GM19395 (cell line): ENCODE measurements around the gene CCDC116.
"Not testable (repeated sequence)": the region's sequence is repeated elsewhere in the genome, so short reads cannot be mapped to it uniquely, and the experiment has no call there.

Experiments
- ATAC-seq: cut with Tn5 transposase; IDR thresholded peaks from one replicate; pipeline ENCODE4 v1.9.1; 2021; ENCODE audit warnings: mild to moderate bottlenecking, moderate library complexity; ENCODE audit not compliant: unreplicated experiment

CCDC116 gene

DNA sequence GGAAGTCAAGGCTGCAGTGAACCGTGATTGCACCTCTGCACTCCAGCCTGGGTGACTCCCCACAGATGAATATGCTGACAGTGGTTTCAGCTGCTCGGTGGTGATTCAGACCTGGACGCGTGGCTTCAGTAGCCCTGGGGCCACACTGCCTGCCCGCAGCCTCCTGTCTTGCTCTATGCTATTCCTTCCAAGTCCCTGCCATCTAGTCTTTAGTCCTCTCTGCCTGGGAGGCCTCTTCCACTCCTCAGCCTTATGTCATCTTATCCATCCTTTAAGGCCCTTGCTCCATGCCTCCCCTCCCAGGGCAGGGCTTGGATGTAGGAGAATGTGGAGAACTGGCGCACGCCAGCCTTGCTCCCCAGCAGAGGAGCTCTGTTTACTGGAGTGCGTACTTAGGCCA is 25.8 kb upstream of the CCDC116 start:
- ATAC-seq, result no peak

- not testable (repeated sequence) for ATAC-seq
Measured at GRCh38 chr22:21609556-21610157, 22.9 kb upstream of the CCDC116 start.

DNA sequence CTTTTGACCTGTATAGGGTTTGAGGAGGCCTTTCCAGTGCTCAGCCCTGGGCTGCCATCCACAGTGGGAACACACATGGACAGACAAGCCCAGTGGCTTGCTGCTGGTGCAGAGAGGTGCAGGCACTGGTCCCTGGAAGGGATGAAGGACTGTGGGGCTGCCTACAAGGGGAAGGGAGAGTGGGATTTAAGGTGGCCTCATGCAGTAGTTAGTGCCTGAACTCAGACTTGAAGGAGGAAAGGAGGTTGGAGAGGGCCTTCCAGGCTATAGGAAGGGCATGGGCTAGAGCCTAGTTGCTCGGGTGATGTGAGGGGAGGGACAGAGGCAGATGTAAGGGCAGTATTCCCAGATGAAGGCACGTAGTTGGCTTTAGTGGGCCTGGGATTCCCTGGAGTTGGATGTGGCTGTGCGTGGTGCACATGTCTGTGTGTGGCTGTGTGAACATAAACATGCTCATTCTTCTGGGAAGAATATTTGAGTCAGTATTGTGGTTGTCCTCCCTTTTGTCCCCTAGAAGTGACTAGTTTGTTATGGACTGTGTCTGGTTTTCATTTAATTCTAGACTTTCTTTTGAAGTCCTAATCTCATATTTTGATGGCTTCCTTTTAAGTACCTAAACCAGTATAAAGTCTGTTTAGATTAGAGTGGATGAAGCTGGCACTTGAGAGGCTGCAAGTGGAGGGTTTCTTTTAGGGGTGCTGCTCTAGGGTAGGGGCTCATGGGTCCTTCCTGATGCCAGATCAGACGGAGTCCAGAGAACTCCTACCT is 21.2 kb upstream of the CCDC116 start:
- ATAC-seq, result no peak

DNA sequence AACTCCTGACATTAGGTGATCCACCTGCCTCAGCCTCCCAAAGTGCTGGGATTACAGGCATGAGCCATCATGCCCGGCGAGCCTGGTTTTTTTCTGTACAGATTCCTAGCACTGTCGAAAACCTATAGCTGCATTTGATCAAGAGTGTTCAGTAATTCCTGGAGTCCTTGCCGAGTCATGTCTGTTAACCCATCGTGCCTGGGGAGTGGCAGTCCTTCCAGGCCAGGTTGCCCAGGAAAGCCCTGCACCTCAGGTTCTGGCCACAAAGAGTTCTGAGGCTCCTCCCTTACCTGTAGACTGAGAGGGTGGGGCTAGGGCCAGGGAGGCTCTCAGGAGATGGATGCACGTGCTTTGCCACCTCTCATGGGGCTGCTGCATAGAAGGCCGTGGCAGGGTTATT is 19.7 kb upstream of the CCDC116 start:
- ATAC-seq, result no peak

- no peak for ATAC-seq
Measured at GRCh38 chr22:21613553-21614233, 18.9 kb upstream of the CCDC116 start.

- no peak for ATAC-seq
Measured at GRCh38 chr22:21615731-21616130, 16.8 kb upstream of the CCDC116 start.

GRCh38 chr22:21617337-21617736 is 15.2 kb upstream of the CCDC116 start:
- ATAC-seq, result not testable (repeated sequence)

GRCh38 chr22:21621025-21621424 is 11.5 kb upstream of the CCDC116 start:
- ATAC-seq, result no peak

GRCh38 chr22:21622011-21622918 is 10.3 kb upstream of the CCDC116 start:
- no peak for ATAC-seq

GRCh38 chr22:21622919-21623647 is 9.5 kb upstream of the CCDC116 start:
- ATAC-seq, result no peak

DNA sequence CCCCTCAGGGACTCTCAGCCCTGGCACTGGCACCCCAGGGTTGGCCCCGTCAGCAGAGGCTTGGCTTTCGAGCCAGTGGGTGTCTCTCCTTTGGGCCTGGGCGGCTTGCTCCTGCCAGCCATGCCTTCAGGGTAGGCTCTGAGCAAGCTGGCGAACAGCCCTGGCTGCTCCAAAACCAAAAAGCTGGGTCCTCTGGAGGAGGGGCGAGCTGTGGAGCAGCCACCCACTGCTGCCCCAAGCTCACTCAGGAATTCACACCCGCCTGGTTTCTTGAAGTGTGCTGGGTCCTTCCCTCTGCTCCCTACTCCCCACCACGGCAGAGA is 9.0 kb upstream of the CCDC116 start:
- no peak for ATAC-seq

DNA sequence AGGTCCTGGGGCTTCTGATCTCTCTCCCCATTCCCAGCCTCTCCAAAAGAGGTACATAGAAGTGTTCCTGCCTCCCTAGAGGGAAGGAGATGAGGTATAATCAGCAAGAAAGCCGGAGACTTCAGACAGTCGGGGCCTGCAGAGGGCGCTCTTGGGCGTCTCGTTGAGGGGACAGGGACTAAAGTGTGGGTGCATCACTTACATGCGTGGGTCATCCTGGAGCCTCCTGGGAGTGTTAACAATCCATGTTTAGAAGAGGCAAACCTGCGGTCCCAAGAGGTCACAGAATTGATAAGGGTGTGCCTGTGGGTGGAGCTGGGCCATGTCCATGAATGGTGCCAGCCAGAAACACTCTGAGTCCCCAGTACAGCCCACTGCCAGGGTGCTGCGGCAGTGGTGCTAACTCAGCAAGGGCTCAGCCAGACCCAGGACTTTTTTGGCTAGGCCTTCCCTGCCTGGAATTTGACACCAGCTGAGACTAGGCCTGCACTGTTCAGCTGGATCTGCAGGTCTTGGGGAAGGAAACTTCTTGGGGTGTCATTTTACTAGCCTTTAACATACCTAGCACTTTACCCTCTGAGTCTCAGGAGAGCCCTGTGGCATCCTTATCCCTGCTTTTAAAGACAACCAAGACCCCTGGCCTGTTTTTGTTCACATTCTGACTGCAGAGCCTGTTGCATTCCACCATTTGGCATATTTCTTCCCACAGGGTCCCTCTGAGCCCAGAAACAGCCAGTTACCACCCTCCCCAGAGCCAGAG is 8.3 kb upstream of the CCDC116 start:
- ATAC-seq, result no peak

- no peak for ATAC-seq
Measured at GRCh38 chr22:21624880-21625791, 7.4 kb upstream of the CCDC116 start.

DNA sequence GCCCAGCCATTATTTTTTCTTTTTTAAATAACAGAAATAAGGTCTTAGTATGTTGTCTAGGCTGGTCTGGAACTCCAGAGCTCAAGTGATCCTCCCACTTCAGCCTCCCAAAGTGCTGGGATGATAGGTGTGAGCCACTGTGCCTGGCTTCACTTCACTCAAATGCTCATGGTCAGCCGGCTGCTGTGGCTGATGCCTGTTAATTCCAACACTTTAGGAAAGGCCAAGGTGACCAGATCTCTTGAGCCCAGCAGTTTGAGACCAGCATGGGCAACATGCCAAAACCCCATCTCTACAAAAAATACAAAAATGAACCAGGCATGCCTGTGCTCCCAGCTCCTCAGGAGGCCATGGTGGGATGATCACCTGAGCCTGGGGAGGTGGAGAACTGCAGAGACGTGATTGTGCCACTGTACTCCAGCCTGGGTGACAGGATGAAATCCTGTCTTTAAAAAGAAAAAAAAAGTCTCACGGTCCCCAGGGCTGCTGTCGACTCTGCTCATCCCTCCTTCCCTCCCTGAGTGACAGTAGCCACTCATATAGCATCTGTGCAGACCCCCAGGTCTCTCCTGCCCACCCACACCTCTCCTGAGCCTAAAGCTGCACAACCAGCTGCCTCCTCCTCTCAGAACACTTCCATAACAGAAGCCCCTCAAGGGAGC is 6.4 kb upstream of the CCDC116 start:
- ATAC-seq, result no peak

DNA sequence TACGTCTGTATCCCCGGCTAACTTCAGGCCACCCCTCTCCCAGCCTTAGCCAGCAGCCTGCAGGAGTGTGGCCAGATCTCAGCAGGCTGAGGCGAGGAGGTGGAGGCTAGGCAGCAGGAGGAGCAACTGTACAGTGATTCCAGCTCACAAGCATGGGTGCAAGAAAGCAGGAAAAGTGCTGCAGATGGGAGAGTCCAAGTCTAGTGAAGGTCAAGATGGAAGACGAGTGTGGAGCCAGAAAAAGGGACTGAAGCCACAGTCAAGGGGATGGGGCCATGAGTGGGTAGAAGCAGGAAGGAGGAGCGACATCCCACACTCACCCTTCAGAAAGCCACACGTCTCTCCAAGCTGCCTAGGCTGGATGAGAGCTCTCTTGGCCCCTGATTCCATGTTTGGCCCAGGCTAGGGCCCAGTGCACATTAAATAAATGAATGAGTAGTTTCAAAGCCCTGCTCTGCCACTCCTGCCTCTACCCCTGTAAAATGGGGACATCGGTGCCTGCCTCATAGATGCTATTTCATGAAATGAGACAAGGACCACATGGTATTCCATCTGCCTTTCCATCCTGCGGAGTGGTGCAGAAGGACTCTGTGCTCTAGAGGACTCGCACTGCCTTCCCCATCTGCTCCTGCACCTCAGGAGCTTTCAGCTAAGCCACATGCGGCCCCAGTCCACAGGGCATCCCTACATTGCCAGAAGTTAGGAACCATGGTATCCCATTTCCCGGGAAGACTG is 5.7 kb upstream of the CCDC116 start:
- ATAC-seq, result no peak

GRCh38 chr22:21628386-21629254 is 3.9 kb upstream of the CCDC116 start:
- ATAC-seq, result no peak
